CD1c-positive myeloid dendritic cell (primary cell): ENCODE results near the gene GGTA1.
"Not testable (repeated sequence)": the region's sequence is repeated elsewhere in the genome, so short reads cannot be mapped to it uniquely, and the experiment has no call there.

ENCODE experiments used
- DNase-seq: peaks from one replicate; pipeline ENCODE4 v3.0.0-alpha.2; 2016; ENCODE audit errors: extremely low spot score

GGTA1 gene

GRCh38 chr9:121458449-121458848 lies 41.2 kb downstream of the GGTA1 start:
- not testable (repeated sequence) for DNase-seq

- no peak for DNase-seq
These were observed 44.0 kb downstream of the GGTA1 start for GRCh38 chr9:121455527-121456239.

GRCh38 chr9:121454972-121455371 lies 44.7 kb downstream of the GGTA1 start:
- DNase-seq, result no peak

- DNase-seq, result no peak
These were observed 46.3 kb downstream of the GGTA1 start for GRCh38 chr9:121453232-121453892.

GRCh38 chr9:121452085-121452484 lies 47.6 kb downstream of the GGTA1 start:
- DNase-seq, result no peak

- no peak for DNase-seq
These were observed 48.1 kb downstream of the GGTA1 start for GRCh38 chr9:121451586-121451985.

GRCh38 chr9:121450241-121450640 lies 49.4 kb downstream of the GGTA1 start:
- DNase-seq, result no peak

GRCh38 chr9:121449786-121450185 lies 49.9 kb downstream of the GGTA1 start:
- no peak for DNase-seq

- no peak for DNase-seq
These were observed 52.3 kb downstream of the GGTA1 start for GRCh38 chr9:121447321-121447834.

GRCh38 chr9:121445986-121446385 lies 53.7 kb downstream of the GGTA1 start:
- DNase-seq, result peak; percentile 4

GRCh38 chr9:121443981-121444380 lies 55.7 kb downstream of the GGTA1 start:
- peak; percentile 25 for DNase-seq

- DNase-seq, result no peak
These were observed 58.5 kb downstream of the GGTA1 start for GRCh38 chr9:121441165-121441564.

GRCh38 chr9:121439711-121440664 lies 59.7 kb downstream of the GGTA1 start:
- no peak for DNase-seq

GRCh38 chr9:121439016-121439415 lies 60.6 kb downstream of the GGTA1 start:
- no peak for DNase-seq

GRCh38 chr9:121437891-121438290 lies 61.8 kb downstream of the GGTA1 start:
- no peak for DNase-seq

- DNase-seq, result not testable (repeated sequence)
These were observed 62.6 kb downstream of the GGTA1 start for GRCh38 chr9:121437046-121437445.

- no peak for DNase-seq
These were observed 64.7 kb downstream of the GGTA1 start for GRCh38 chr9:121434969-121435368.

GRCh38 chr9:121427899-121428298 lies 71.7 kb downstream of the GGTA1 start:
- no peak for DNase-seq

GRCh38 chr9:121424024-121424432 lies 75.6 kb downstream of the GGTA1 start:
- DNase-seq, result no peak

GRCh38 chr9:121411993-121412392 lies 87.7 kb downstream of the GGTA1 start:
- no peak for DNase-seq

GRCh38 chr9:121405899-121406298 lies 93.7 kb downstream of the GGTA1 start:
- no peak for DNase-seq
